Mesenchymal stem cell (in vitro differentiated cells and primary cell): ENCODE data around the gene SMURF1.
"Not testable (repeated sequence)": the region's sequence is repeated elsewhere in the genome, so short reads cannot be mapped to it uniquely, and the experiment has no call there.

ENCODE experiments used
- DNase-seq: peaks from one replicate; pipeline ENCODE4 v3.0.0-alpha.2; 2013
- H2AFZ ChIP-seq: one replicate; pipeline ENCODE4 v1.6.1; 2013; ENCODE audit warnings: low read depth, mild to moderate bottlenecking, control low read depth, inconsistent platforms, low read length, moderate library complexity
- H2AK5ac ChIP-seq: 2 replicates; pipeline ENCODE4 v1.6.1; 2013; ENCODE audit warnings: low read length, moderate library complexity, mild to moderate bottlenecking, inconsistent platforms; ENCODE audit not compliant: severe bottlenecking
- H2BK120ac ChIP-seq: one replicate; pipeline ENCODE4 v1.6.1; 2013; ENCODE audit warnings: low read depth, mild to moderate bottlenecking, inconsistent platforms, low read length, moderate library complexity
- H2BK12ac ChIP-seq, 2 experiments: one replicate each; pipeline ENCODE4 v1.6.1; 2013; ENCODE audit warnings: inconsistent platforms in 2 of 2, low read length in 2 of 2, mild to moderate bottlenecking in 2 of 2, moderate library complexity in 2 of 2, control low read depth in 1 of 2
- H2BK15ac ChIP-seq: one replicate; pipeline ENCODE4 v1.6.1; 2013; ENCODE audit warnings: mild to moderate bottlenecking, low read depth, inconsistent platforms; ENCODE audit not compliant: poor library complexity, severe bottlenecking
- H2BK5ac ChIP-seq: 2 replicates; pipeline ENCODE4 v1.6.1; 2013; ENCODE audit warnings: low read depth, mild to moderate bottlenecking, low read length, control low read depth, inconsistent platforms; ENCODE audit not compliant: poor library complexity, severe bottlenecking
- H3K14ac ChIP-seq, 2 experiments: one replicate each; pipeline ENCODE4 v1.6.1; 2013; ENCODE audit warnings: inconsistent platforms in 2 of 2, low read length in 2 of 2, control low read depth in 1 of 2, mild to moderate bottlenecking in 1 of 2, moderate library complexity in 1 of 2
- H3K18ac ChIP-seq, 2 experiments: one replicate each; pipeline ENCODE4 v1.6.1; 2013; ENCODE audit warnings: inconsistent platforms in 2 of 2, low read length in 2 of 2, control low read depth in 1 of 2, low read depth in 1 of 2, mild to moderate bottlenecking in 1 of 2
- H3K23ac ChIP-seq, 2 experiments: one replicate each; pipeline ENCODE4 v1.6.1; 2013; ENCODE audit warnings: inconsistent platforms in 2 of 2, low read length in 2 of 2, mild to moderate bottlenecking in 2 of 2, moderate library complexity in 2 of 2, control low read depth in 1 of 2
- H3K27ac ChIP-seq: 2 replicates; pipeline ENCODE4 v1.5.1; 2013; ENCODE audit warnings: mild to moderate bottlenecking, moderate library complexity, low read length, control low read depth, inconsistent platforms; ENCODE audit not compliant: poor library complexity, severe bottlenecking
- H3K27me3 ChIP-seq, 2 experiments: 2 replicates each; pipeline versions ENCODE4 v1.6.1 to v1.7.0; 2013; ENCODE audit warnings: low read length in 2 of 2, mild to moderate bottlenecking in 2 of 2, moderate library complexity in 2 of 2, control low read depth in 1 of 2, inconsistent platforms in 1 of 2; ENCODE audit not compliant: control insufficient read depth in 1 of 2, insufficient read depth in 1 of 2
- H3K36me3 ChIP-seq, 2 experiments: 2 replicates each; pipeline versions ENCODE4 v1.6.1 to v1.7.0; 2013; ENCODE audit warnings: low read length in 2 of 2, control low read depth in 1 of 2, inconsistent platforms in 1 of 2, low read depth in 1 of 2, mild to moderate bottlenecking in 1 of 2; ENCODE audit not compliant: insufficient read depth in 2 of 2, control insufficient read depth in 1 of 2
- H3K4ac ChIP-seq, 2 experiments: one replicate each; pipeline ENCODE4 v1.6.1; 2013; ENCODE audit warnings: inconsistent platforms in 2 of 2, low read length in 2 of 2, mild to moderate bottlenecking in 2 of 2, moderate library complexity in 2 of 2, control low read depth in 1 of 2, low read depth in 1 of 2
- H3K4me1 ChIP-seq: 2 replicates; pipeline ENCODE4 v1.6.1; 2013; ENCODE audit warnings: low read depth, low read length, control low read depth; ENCODE audit not compliant: control insufficient read depth, insufficient read depth
- H3K4me2 ChIP-seq: 2 replicates; pipeline ENCODE4 v1.6.1; 2013; ENCODE audit warnings: low read length, mild to moderate bottlenecking, inconsistent platforms; ENCODE audit not compliant: poor library complexity, severe bottlenecking
- H3K4me3 ChIP-seq, 2 experiments: 2 replicates each; pipeline versions ENCODE4 v1.5.1 to v1.7.0; 2013; ENCODE audit warnings: low read length in 2 of 2, mild to moderate bottlenecking in 2 of 2, control low read depth in 1 of 2, low read depth in 1 of 2; ENCODE audit not compliant: insufficient read depth in 1 of 2
- H3K79me1 ChIP-seq: replicated peaks from 2 replicates; pipeline ENCODE4 v1.6.1; 2013; ENCODE audit warnings: mild to moderate bottlenecking, control low read depth, low read length, inconsistent platforms; ENCODE audit not compliant: poor library complexity, severe bottlenecking
- H3K9ac ChIP-seq: 2 replicates; pipeline ENCODE4 v1.7.0; 2013; ENCODE audit warnings: mild to moderate bottlenecking, low read length, moderate library complexity
- H3K9me3 ChIP-seq: 2 replicates; pipeline ENCODE4 v1.7.0; 2013; ENCODE audit warnings: mild to moderate bottlenecking, low read length; ENCODE audit not compliant: control insufficient read depth
- H4K8ac ChIP-seq: one replicate; pipeline ENCODE4 v1.6.1; 2013; ENCODE audit warnings: inconsistent platforms, mild to moderate bottlenecking, low read length, moderate library complexity
- H4K91ac ChIP-seq: one replicate; pipeline ENCODE4 v1.6.1; 2013; ENCODE audit warnings: mild to moderate bottlenecking, low read length, inconsistent platforms
- WGBS: methylation state at CpG from one replicate; pipeline ENCODE4 v1.1.7; 2013; ENCODE audit warnings: mixed read lengths; 5-methylcytosine and 5-hydroxymethylcytosine counted together

The SMURF1 gene

GRCh38 chr7:99170065-99170729 is 26.3 kb upstream of the SMURF1 start:
- H3K18ac ChIP-seq = no peak overlapping the region
- H2BK5ac ChIP-seq = no peak overlapping the region
- no peak overlapping the region for H2BK120ac ChIP-seq
- no peaks in the 10 kb centered on the region for H3K36me3 ChIP-seq
- H2AK5ac ChIP-seq = no peak overlapping the region
- H3K14ac ChIP-seq = no peak overlapping the region
- H3K9me3 ChIP-seq = no peaks in the 10 kb centered on the region
- no peak overlapping the region for H3K27ac ChIP-seq
- no peak overlapping the region for H3K9ac ChIP-seq
- peaks cover 8% of the 10 kb centered on the region in 2 experiments for H3K27me3 ChIP-seq
- H3K4me3 ChIP-seq = no peak overlapping the region
- no peak for DNase-seq
- no peak overlapping the region for H3K4me2 ChIP-seq
- H4K91ac ChIP-seq = no peak overlapping the region
- no peaks in the 10 kb centered on the region for H3K79me1 ChIP-seq
- no peak overlapping the region for H2BK12ac ChIP-seq
- no peak overlapping the region for H3K4ac ChIP-seq
- no peak overlapping the region for H2BK15ac ChIP-seq
- 89% methylated on average over 6 of the region's 6 CpGs for whole genome bisulfite sequencing
- H3K23ac ChIP-seq = no peak overlapping the region
- no peak overlapping the region for H2AFZ ChIP-seq
- no peak overlapping the region for H4K8ac ChIP-seq
- no peaks in the 10 kb centered on the region for H3K4me1 ChIP-seq

- H3K27me3 ChIP-seq = peaks cover 4 to 5% of the 10 kb centered on the region in 2 experiments
- H2BK120ac ChIP-seq = no peak overlapping the region
- no peak overlapping the region for H2AFZ ChIP-seq
- no peak overlapping the region for H3K4me3 ChIP-seq
- H3K4me2 ChIP-seq = no peak overlapping the region
- no peaks in the 10 kb centered on the region for H3K36me3 ChIP-seq
- no peaks in the 10 kb centered on the region for H3K79me1 ChIP-seq
- 77% methylated on average over 8 of the region's 8 CpGs for WGBS
- H2BK12ac ChIP-seq = no peak overlapping the region
- no peak overlapping the region for H3K14ac ChIP-seq
- DNase-seq = no peak
- no peak overlapping the region for H3K18ac ChIP-seq
- H4K91ac ChIP-seq = no peak overlapping the region
- no peak overlapping the region for H2BK15ac ChIP-seq
- no peak overlapping the region for H3K27ac ChIP-seq
- no peaks in the 10 kb centered on the region for H3K9me3 ChIP-seq
- H3K9ac ChIP-seq = no peak overlapping the region
- no peak overlapping the region for H3K4ac ChIP-seq
- no peak overlapping the region for H2BK5ac ChIP-seq
- H2AK5ac ChIP-seq = no peak overlapping the region
- no peaks in the 10 kb centered on the region for H3K4me1 ChIP-seq
- H3K23ac ChIP-seq = no peak overlapping the region
- H4K8ac ChIP-seq = no peak overlapping the region
Measured at GRCh38 chr7:99167072-99167471, 23.2 kb upstream of the SMURF1 start.

- no peak overlapping the region for H2BK12ac ChIP-seq
- H2BK120ac ChIP-seq = no peak overlapping the region
- no peak overlapping the region for H3K27ac ChIP-seq
- H3K9me3 ChIP-seq = no peaks in the 10 kb centered on the region
- H3K4ac ChIP-seq = no peak overlapping the region
- no peak overlapping the region for H2BK15ac ChIP-seq
- no peaks in the 10 kb centered on the region for H3K79me1 ChIP-seq
- H3K4me1 ChIP-seq = no peaks in the 10 kb centered on the region
- no peaks in the 10 kb centered on the region for H3K36me3 ChIP-seq
- H2AK5ac ChIP-seq = no peak overlapping the region
- peaks cover 4 to 5% of the 10 kb centered on the region in 2 experiments for H3K27me3 ChIP-seq
- no peak overlapping the region for H2AFZ ChIP-seq
- no peak overlapping the region for H2BK5ac ChIP-seq
- no peak overlapping the region for H3K23ac ChIP-seq
- H3K4me2 ChIP-seq = no peak overlapping the region
- no peak overlapping the region for H3K14ac ChIP-seq
- 77% methylated on average over 3 of the region's 3 CpGs for WGBS
- no peak overlapping the region for H3K4me3 ChIP-seq
- no peak overlapping the region for H3K18ac ChIP-seq
- H3K9ac ChIP-seq = no peak overlapping the region
- H4K8ac ChIP-seq = no peak overlapping the region
- H4K91ac ChIP-seq = no peak overlapping the region
- DNase-seq = no peak
Measured at GRCh38 chr7:99165816-99166215, 21.9 kb upstream of the SMURF1 start.

GRCh38 chr7:99163669-99164068 is 19.8 kb upstream of the SMURF1 start:
- WGBS = 96% methylated on average over 2 of the region's 4 CpGs
- H3K4ac ChIP-seq, H3K36me3 ChIP-seq, H3K27ac ChIP-seq, H4K8ac ChIP-seq, H2AK5ac ChIP-seq, H3K79me1 ChIP-seq, H3K18ac ChIP-seq, H3K27me3 ChIP-seq, H3K23ac ChIP-seq, H3K14ac ChIP-seq, H2BK5ac ChIP-seq, H3K4me2 ChIP-seq, H3K4me1 ChIP-seq, H4K91ac ChIP-seq, DNase-seq, H2BK15ac ChIP-seq, H2BK12ac ChIP-seq, H3K9me3 ChIP-seq, H3K4me3 ChIP-seq, H2BK120ac ChIP-seq, H3K9ac ChIP-seq, H2AFZ ChIP-seq: not testable (repeated sequence)
